ENCODE data around the gene TMEM163.

- no peak for TF ChIP-seq SP1 (IDR thresholded peaks at IDR 0.05)
- no peak for TF ChIP-seq ZNF384 (IDR thresholded peaks at IDR 0.05)
- no peak for TF ChIP-seq SUZ12 (IDR thresholded peaks at IDR 0.05)
- no peak for TF ChIP-seq ELF4 (IDR thresholded peaks at IDR 0.05)
- TF ChIP-seq BHLHE40 (IDR thresholded peaks at IDR 0.05; ENCODE audit: borderline replicate concordance), result no peak
These were observed 288.9 kb downstream of the TMEM163 start for GRCh38 chr2:134429886-134430285.

Data from HEK293T (cell line).